ENCODE data around the gene RTTN.

GRCh38 chr18:70113511-70113910, 92.0 kb downstream of the RTTN start:
- no peak for TF ChIP-seq CTCF (IDR thresholded peaks at IDR 0.05; ENCODE audit: borderline replicate concordance, extremely low read depth, low read length, poor library complexity, severe bottlenecking)
- no peak for TF ChIP-seq EZH2 (IDR thresholded peaks at IDR 0.05; ENCODE audit: borderline replicate concordance, low read depth, low read length, severe bottlenecking)
